ENCODE measurements around the gene HTRA2. TPM values are rescaled to one million over a fixed set of nuclear protein-coding genes. Genes with fewer than 3 reads are reported as not detected.

The HTRA2 gene
- total RNA-seq, 1 donor from 2014 or later = 42.7 TPM

GRCh38 chr2:74510272-74510671 is 19.5 kb upstream of the HTRA2 start:
- no peak overlapping the region for H3K27ac Mint-ChIP-seq
- peaks cover 8% of the 10 kb centered on the region for H3K36me3 Mint-ChIP-seq
- no peak for TF ChIP-seq CTCF (conservative IDR thresholded peaks at IDR 0.05)
- DNase-seq (ENCODE audit: extremely low spot score, unreplicated experiment) = no peak
- peaks cover 65% of the 10 kb centered on the region for H3K27me3 Mint-ChIP-seq
- H3K4me3 Mint-ChIP-seq = no peak overlapping the region
- H3K9me3 Mint-ChIP-seq = no peaks in the 10 kb centered on the region
- H3K4me1 Mint-ChIP-seq (ENCODE audit: unreplicated experiment) = peaks cover 15% of the 10 kb centered on the region

DNA sequence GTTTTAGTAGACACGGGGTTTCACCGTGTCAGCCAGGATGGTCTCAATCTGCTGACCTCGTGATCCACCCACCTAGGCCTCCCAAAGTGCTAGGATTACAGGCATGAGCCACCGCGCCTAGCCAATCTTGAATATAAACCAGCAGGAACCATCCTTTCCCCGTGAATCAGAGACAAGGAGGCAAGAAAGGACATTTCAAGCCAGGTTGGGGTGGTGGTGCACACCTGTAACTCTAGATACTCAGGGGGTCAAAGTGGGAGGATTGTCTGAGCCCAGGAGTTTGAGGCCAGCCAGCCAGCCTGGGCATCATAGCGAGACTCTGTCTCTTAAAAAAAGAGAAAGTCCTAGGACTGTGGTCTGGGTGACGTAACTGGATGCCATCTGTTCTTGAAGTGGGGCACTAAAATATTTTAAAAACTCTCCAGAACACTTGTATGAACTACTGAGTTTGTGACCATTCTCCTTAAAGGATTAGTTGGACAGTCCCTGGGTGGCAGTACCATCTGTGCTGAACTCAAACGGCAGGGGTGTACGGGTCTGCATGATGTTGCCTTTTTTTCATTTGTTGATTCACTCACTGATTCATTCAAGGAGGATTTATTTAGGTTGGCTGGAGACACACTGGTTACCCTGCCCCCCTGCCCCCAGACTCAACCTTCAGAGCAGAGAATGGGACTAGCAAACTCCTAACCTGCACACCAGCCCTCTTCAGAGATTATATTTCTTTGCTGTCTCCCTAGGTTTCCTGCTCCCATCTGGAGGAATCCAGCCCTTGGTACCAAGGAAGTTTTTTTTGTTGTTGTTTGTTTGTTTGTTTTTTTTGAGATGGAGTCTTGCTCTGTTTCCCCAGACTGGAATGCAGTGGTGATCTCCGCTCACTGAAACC is 18.4 kb upstream of the HTRA2 start:
- H3K27me3 Mint-ChIP-seq = peaks cover 74% of the 10 kb centered on the region
- TF ChIP-seq CTCF (conservative IDR thresholded peaks at IDR 0.05) = no peak
- peaks cover 15% of the 10 kb centered on the region for H3K4me1 Mint-ChIP-seq (ENCODE audit: unreplicated experiment)
- no peaks in the 10 kb centered on the region for H3K9me3 Mint-ChIP-seq
- H3K4me3 Mint-ChIP-seq = no peak overlapping the region
- H3K36me3 Mint-ChIP-seq = peaks cover 6% of the 10 kb centered on the region
- no peak overlapping the region for H3K27ac Mint-ChIP-seq
- no peak for DNase-seq (ENCODE audit: extremely low spot score, unreplicated experiment)

DNA sequence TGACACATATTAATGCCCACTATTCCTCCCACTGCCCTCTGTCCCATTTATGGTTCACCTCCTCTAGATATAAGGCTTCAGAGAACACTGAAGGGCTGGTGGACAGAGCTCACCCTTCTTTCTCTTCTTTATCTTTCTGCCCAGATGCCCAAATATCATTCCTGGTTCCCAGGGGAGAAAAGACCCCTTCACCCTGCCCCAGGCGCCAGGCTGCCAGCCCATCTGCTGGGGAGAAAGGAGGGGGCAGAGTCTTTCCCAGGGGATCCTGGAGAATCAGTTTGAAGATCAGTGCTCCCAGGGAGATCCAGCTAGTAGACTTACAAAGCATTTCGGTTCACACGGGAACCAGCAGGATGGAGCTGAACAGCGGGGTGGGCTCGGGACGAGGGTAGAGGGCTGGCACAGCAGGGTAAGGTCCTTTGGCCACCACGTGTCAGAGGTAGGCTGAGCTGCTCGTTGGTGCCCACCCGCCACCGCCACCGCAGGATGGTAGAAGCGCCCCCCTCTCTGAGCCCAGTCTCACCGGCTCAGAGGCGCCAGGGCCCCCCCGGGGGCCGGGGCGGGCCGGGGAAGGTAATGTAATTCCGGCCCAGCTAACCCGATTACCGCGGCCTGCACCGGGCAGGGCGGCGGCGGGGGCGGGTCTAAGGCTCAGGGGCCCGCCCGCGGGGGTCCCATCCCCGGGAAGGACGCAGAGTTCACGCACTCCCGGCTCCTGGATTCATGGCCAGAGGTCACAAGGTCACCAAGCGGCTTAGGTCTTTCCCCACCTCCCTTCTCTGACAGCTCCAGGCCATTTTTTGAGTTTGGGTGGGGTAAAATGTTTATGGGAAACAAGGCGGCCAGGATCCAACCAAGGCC is 16.8 kb upstream of the HTRA2 start:
- DNase-seq (ENCODE audit: extremely low spot score, unreplicated experiment) = no peak
- Mint-ChIP-seq H3K4me3 (peak overlapping the region; percentile 34), H3K9me3 (no peaks in the 10 kb centered on the region), H3K27ac (no peak overlapping the region), H3K27me3 (peaks cover 85% of the 10 kb centered on the region), H3K4me1 (ENCODE audit: unreplicated experiment) (peaks cover 9% of the 10 kb centered on the region), H3K36me3 (peaks cover 3% of the 10 kb centered on the region)
- no peak for TF ChIP-seq CTCF (conservative IDR thresholded peaks at IDR 0.05)

GRCh38 chr2:74513605-74514367 is 15.9 kb upstream of the HTRA2 start:
- Mint-ChIP-seq H3K4me1 (ENCODE audit: unreplicated experiment) (peaks cover 1% of the 10 kb centered on the region), H3K4me3 (peak overlapping the region; percentile 34), H3K9me3 (no peaks in the 10 kb centered on the region), H3K27ac (no peak overlapping the region), H3K27me3 (peaks cover 85% of the 10 kb centered on the region), H3K36me3 (peaks cover 3% of the 10 kb centered on the region)
- TF ChIP-seq CTCF (conservative IDR thresholded peaks at IDR 0.05) = no peak
- no peak for DNase-seq (ENCODE audit: extremely low spot score, unreplicated experiment)
